Esophagus muscularis mucosa (tissue), 3 donors: Measurements from ENCODE around the gene BASP1.
"Not testable (repeated sequence)": the region's sequence is repeated elsewhere in the genome, so short reads cannot be mapped to it uniquely, and the experiment has no call there.

Source experiments
- CTCF ChIP-seq, 3 experiments: fragments of 200-600 bp in 2 of 3; fragments of 450-650 bp in 1 of 3; sonication (generic) in 2 of 3; IDR thresholded peaks; one replicate each; pipeline ENCODE4 v1.5.1; 2017 to 2019; ENCODE audit warnings: antibody characterized with exemption in 3 of 3, mild to moderate bottlenecking in 2 of 3, moderate library complexity in 1 of 3
- POLR2AphosphoS5 ChIP-seq, 2 donors: sonication (generic); formaldehyde crosslinking; IDR thresholded peaks; one replicate each; pipeline ENCODE4 v1.6.1; 2017; ENCODE audit warnings: antibody characterized with exemption in 2 of 2

GRCh38 chr5:17191574-17191973 is 25.9 kb upstream of the BASP1 start:
- TF ChIP-seq CTCF, POLR2AphosphoS5 (IDR thresholded peaks at IDR 0.05): not testable (repeated sequence)
